Measurements from ENCODE around the gene SMYD3.

Gene SMYD3

DNA sequence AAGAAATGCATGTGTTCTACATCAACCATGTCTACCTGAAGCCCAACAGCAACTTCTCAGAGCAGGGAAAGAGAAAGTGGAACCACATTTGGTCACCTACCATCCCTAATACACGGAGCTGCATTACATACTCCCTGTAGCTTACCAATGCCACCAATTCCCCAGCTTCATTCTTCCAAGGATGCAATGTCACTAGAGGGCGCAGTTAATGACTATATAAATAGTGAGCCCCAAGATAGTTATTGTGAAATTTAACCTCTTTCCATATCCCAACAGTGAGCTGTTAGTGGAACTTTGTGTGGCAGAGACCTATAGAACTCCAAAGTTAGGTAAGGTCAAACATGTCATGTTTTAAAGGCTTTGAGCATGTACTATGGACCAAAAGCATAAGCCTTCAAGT lies 618.3 kb downstream of the SMYD3 start:
- peak; percentile 38 for DNase-seq (ENCODE audit: low read depth, low spot score)
- TF ChIP-seq SUZ12 (IDR thresholded peaks at IDR 0.05; ENCODE audit: extremely low read depth, insufficient read depth, insufficient read length) (no peak), YY1 (IDR thresholded peaks at IDR 0.05; ENCODE audit: insufficient read depth, insufficient read length) (no peak), ZNF274 (IDR thresholded peaks at IDR 0.05; ENCODE audit: low read depth, low read length) (no peak)
- Histone ChIP-seq H3K4me3 (ENCODE audit: insufficient read length, low read depth) (no peak overlapping the region), H3K9ac (ENCODE audit: insufficient read length, low read depth) (no peak overlapping the region), H3K4me1 (ENCODE audit: insufficient read depth, insufficient read length) (no peaks in the 10 kb centered on the region), H3K9me3 (ENCODE audit: insufficient read depth, low read length) (peaks cover 4% of the 10 kb centered on the region; the same call in 1 of the 2 replicates), H3K36me3 (ENCODE audit: insufficient read depth, insufficient read length, low read length) (no peaks in the 10 kb centered on the region), H3K27me3 (ENCODE audit: insufficient read depth, insufficient read length) (no peaks in the 10 kb centered on the region)

DNA sequence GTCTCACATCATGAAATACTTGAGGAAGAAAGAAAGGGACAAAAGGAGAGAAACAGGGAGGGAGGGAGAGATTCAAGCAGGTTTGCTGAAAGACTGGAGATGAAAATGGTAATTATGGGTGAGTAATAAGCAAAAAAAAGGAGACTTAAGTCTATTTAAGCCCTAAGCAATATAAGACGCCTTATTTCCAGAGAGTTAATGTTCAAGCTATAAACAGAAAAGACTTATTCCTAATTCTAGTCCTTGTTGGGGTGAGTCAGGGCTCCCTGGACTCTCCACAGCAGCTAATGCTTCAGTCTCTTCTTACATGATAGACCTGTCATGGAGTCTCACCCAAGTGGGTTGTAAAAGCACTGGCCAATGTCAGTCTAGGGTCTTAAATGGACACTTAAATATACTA lies 619.2 kb downstream of the SMYD3 start:
- TF ChIP-seq SUZ12 (IDR thresholded peaks at IDR 0.05; ENCODE audit: extremely low read depth, insufficient read depth, insufficient read length) (no peak), ZNF274 (IDR thresholded peaks at IDR 0.05; ENCODE audit: low read depth, low read length) (no peak), YY1 (IDR thresholded peaks at IDR 0.05; ENCODE audit: insufficient read depth, insufficient read length) (no peak)
- Histone ChIP-seq H3K9ac (ENCODE audit: insufficient read length, low read depth) (no peak overlapping the region), H3K27me3 (ENCODE audit: insufficient read depth, insufficient read length) (no peaks in the 10 kb centered on the region), H3K4me3 (ENCODE audit: insufficient read length, low read depth) (no peak overlapping the region), H3K4me1 (ENCODE audit: insufficient read depth, insufficient read length) (no peaks in the 10 kb centered on the region), H3K9me3 (ENCODE audit: insufficient read depth, low read length) (0 out of 2 replicates have a peak, but pooled peaks cover 4% of the 10 kb centered on the region), H3K36me3 (ENCODE audit: insufficient read depth, insufficient read length, low read length) (no peaks in the 10 kb centered on the region)
- no peak for DNase-seq (ENCODE audit: low read depth, low spot score)

- H3K9me3 ChIP-seq (ENCODE audit: insufficient read depth, low read length): 0 out of 2 replicates have a peak, but pooled peaks cover 4% of the 10 kb centered on the region
- no peak for DNase-seq (ENCODE audit: low read depth, low spot score)
- no peaks in the 10 kb centered on the region for H3K4me1 ChIP-seq (ENCODE audit: insufficient read depth, insufficient read length)
- no peaks in the 10 kb centered on the region for H3K27me3 ChIP-seq (ENCODE audit: insufficient read depth, insufficient read length)
- TF ChIP-seq SUZ12 (IDR thresholded peaks at IDR 0.05; ENCODE audit: extremely low read depth, insufficient read depth, insufficient read length) (no peak), ZNF274 (IDR thresholded peaks at IDR 0.05; ENCODE audit: low read depth, low read length) (no peak), YY1 (IDR thresholded peaks at IDR 0.05; ENCODE audit: insufficient read depth, insufficient read length) (no peak)
- H3K9ac ChIP-seq (ENCODE audit: insufficient read length, low read depth): no peak overlapping the region
- no peak overlapping the region for H3K4me3 ChIP-seq (ENCODE audit: insufficient read length, low read depth)
- H3K36me3 ChIP-seq (ENCODE audit: insufficient read depth, insufficient read length, low read length): no peaks in the 10 kb centered on the region
Measured at GRCh38 chr1:245881767-245882391, 625.2 kb downstream of the SMYD3 start.

GRCh38 chr1:245880754-245881403 lies 626.2 kb downstream of the SMYD3 start:
- no peaks in the 10 kb centered on the region for H3K27me3 ChIP-seq (ENCODE audit: insufficient read depth, insufficient read length)
- H3K4me3 ChIP-seq (ENCODE audit: insufficient read length, low read depth): no peak overlapping the region
- no peaks in the 10 kb centered on the region for H3K4me1 ChIP-seq (ENCODE audit: insufficient read depth, insufficient read length)
- H3K9ac ChIP-seq (ENCODE audit: insufficient read length, low read depth): no peak overlapping the region
- TF ChIP-seq SUZ12 (IDR thresholded peaks at IDR 0.05; ENCODE audit: extremely low read depth, insufficient read depth, insufficient read length): no peak
- TF ChIP-seq YY1 (IDR thresholded peaks at IDR 0.05; ENCODE audit: insufficient read depth, insufficient read length): no peak
- no peak for TF ChIP-seq ZNF274 (IDR thresholded peaks at IDR 0.05; ENCODE audit: low read depth, low read length)
- H3K9me3 ChIP-seq (ENCODE audit: insufficient read depth, low read length): 0 out of 2 replicates have a peak, but pooled peaks cover 4% of the 10 kb centered on the region
- no peaks in the 10 kb centered on the region for H3K36me3 ChIP-seq (ENCODE audit: insufficient read depth, insufficient read length, low read length)
- DNase-seq (ENCODE audit: low read depth, low spot score): no peak

- H3K4me1 ChIP-seq (ENCODE audit: insufficient read depth, insufficient read length): no peaks in the 10 kb centered on the region
- no peaks in the 10 kb centered on the region for H3K27me3 ChIP-seq (ENCODE audit: insufficient read depth, insufficient read length)
- no peak overlapping the region for H3K4me3 ChIP-seq (ENCODE audit: insufficient read length, low read depth)
- DNase-seq (ENCODE audit: low read depth, low spot score): no peak
- no peak overlapping the region for H3K9ac ChIP-seq (ENCODE audit: insufficient read length, low read depth)
- H3K36me3 ChIP-seq (ENCODE audit: insufficient read depth, insufficient read length, low read length): no peaks in the 10 kb centered on the region
- 0 out of 2 replicates have a peak, but pooled peaks cover 2% of the 10 kb centered on the region for H3K9me3 ChIP-seq (ENCODE audit: insufficient read depth, low read length)
- no peak for TF ChIP-seq YY1 (IDR thresholded peaks at IDR 0.05; ENCODE audit: insufficient read depth, insufficient read length)
- TF ChIP-seq ZNF274 (IDR thresholded peaks at IDR 0.05; ENCODE audit: low read depth, low read length): no peak
- TF ChIP-seq SUZ12 (IDR thresholded peaks at IDR 0.05; ENCODE audit: extremely low read depth, insufficient read depth, insufficient read length): no peak
Measured at GRCh38 chr1:245879091-245879490, 628.0 kb downstream of the SMYD3 start.

- Histone ChIP-seq H3K36me3 (ENCODE audit: insufficient read depth, insufficient read length, low read length) (no peaks in the 10 kb centered on the region), H3K4me1 (ENCODE audit: insufficient read depth, insufficient read length) (no peaks in the 10 kb centered on the region), H3K4me3 (ENCODE audit: insufficient read length, low read depth) (no peak overlapping the region), H3K9ac (ENCODE audit: insufficient read length, low read depth) (no peak overlapping the region), H3K27me3 (ENCODE audit: insufficient read depth, insufficient read length) (no peaks in the 10 kb centered on the region), H3K9me3 (ENCODE audit: insufficient read depth, low read length) (no peaks in the 10 kb centered on the region)
- no peak for TF ChIP-seq SUZ12 (IDR thresholded peaks at IDR 0.05; ENCODE audit: extremely low read depth, insufficient read depth, insufficient read length)
- TF ChIP-seq YY1 (IDR thresholded peaks at IDR 0.05; ENCODE audit: insufficient read depth, insufficient read length): no peak
- TF ChIP-seq ZNF274 (IDR thresholded peaks at IDR 0.05; ENCODE audit: low read depth, low read length): no peak
- no peak for DNase-seq (ENCODE audit: low read depth, low spot score)
Measured at GRCh38 chr1:245878585-245878984, 628.5 kb downstream of the SMYD3 start.

DNA sequence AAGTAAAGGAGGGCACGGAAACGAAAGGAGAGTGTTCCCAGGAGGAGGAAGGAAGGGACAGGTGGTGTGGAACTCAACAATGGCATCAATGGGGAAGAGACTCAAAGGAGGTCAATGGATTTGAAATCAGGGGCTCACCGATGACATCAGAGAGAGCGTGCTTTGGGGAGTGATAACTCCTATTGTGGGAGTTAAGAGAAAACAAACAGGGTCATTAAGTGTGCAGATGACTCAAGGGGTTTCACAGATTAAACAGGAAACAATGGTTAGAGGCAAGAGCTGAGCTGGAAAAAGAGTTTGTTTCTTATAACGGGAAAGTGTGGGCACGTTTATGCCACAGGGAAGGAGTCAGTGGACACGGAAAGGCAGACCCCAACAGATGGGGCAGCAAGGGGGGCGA lies 629.1 kb downstream of the SMYD3 start:
- H3K27me3 ChIP-seq (ENCODE audit: insufficient read depth, insufficient read length): no peaks in the 10 kb centered on the region
- no peaks in the 10 kb centered on the region for H3K9me3 ChIP-seq (ENCODE audit: insufficient read depth, low read length)
- TF ChIP-seq YY1 (IDR thresholded peaks at IDR 0.05; ENCODE audit: insufficient read depth, insufficient read length): no peak
- TF ChIP-seq ZNF274 (IDR thresholded peaks at IDR 0.05; ENCODE audit: low read depth, low read length): no peak
- TF ChIP-seq SUZ12 (IDR thresholded peaks at IDR 0.05; ENCODE audit: extremely low read depth, insufficient read depth, insufficient read length): no peak
- no peak overlapping the region for H3K9ac ChIP-seq (ENCODE audit: insufficient read length, low read depth)
- no peak overlapping the region for H3K4me3 ChIP-seq (ENCODE audit: insufficient read length, low read depth)
- H3K4me1 ChIP-seq (ENCODE audit: insufficient read depth, insufficient read length): no peaks in the 10 kb centered on the region
- H3K36me3 ChIP-seq (ENCODE audit: insufficient read depth, insufficient read length, low read length): no peaks in the 10 kb centered on the region
- DNase-seq (ENCODE audit: low read depth, low spot score): no peak
